Bronchial epithelial cell (primary cell): ENCODE measurements around the gene APP. TPM values are rescaled to one million over a fixed set of nuclear protein-coding genes. Genes with fewer than 3 reads are reported as not detected.
A peak's percentile ranks its signal among the peaks of the same experiment; 100 is the strongest.
"Not testable (repeated sequence)": the region's sequence is repeated elsewhere in the genome, so short reads cannot be mapped to it uniquely, and the experiment has no call there.

ENCODE experiments used
- DNase-seq: peaks from one replicate; pipeline ENCODE4 v3.0.0-alpha.2; 2010; ENCODE audit warnings: low read depth
- FAIRE-seq: peaks from 2 replicates; lab custom pipeline; 2011; peaks lifted over from hg19 to GRCh38; lab: Jason Lieb, UNC
- H3K27me3 ChIP-seq: 2 replicates; pipeline ENCODE4 v1.5.1; 2011; ENCODE audit warnings: low read length; ENCODE audit not compliant: control insufficient read depth, insufficient read depth
- H3K36me3 ChIP-seq: 2 replicates; pipeline ENCODE4 v1.5.1; 2011; ENCODE audit warnings: low read length; ENCODE audit not compliant: control insufficient read depth, insufficient read depth
- H3K4me3 ChIP-seq: 2 replicates; pipeline ENCODE4 v1.5.1; 2011; ENCODE audit warnings: mild to moderate bottlenecking, low read depth, low read length, control low read depth
- total RNA-seq: library from RNA; depleted of rRNA; stranded (reverse); fragments of >200 nt; gene quantifications from 2 replicates; pipeline ENCODE4 v1.2.1, GENCODE V29; 2014
- TF ChIP-seq, protein P1 (sequence below): IDR thresholded peaks from 2 replicates; pipeline ENCODE4 v1.5.1; 2011; ENCODE audit warnings: mild to moderate bottlenecking, moderate library complexity, low read length, control low read depth, inconsistent platforms; ENCODE audit not compliant: insufficient read depth, severe bottlenecking

The APP gene
- total RNA-seq, 1 donor from 2014 or later = 745 TPM

- no peak for FAIRE-seq
- TF ChIP-seq, protein P1, sequence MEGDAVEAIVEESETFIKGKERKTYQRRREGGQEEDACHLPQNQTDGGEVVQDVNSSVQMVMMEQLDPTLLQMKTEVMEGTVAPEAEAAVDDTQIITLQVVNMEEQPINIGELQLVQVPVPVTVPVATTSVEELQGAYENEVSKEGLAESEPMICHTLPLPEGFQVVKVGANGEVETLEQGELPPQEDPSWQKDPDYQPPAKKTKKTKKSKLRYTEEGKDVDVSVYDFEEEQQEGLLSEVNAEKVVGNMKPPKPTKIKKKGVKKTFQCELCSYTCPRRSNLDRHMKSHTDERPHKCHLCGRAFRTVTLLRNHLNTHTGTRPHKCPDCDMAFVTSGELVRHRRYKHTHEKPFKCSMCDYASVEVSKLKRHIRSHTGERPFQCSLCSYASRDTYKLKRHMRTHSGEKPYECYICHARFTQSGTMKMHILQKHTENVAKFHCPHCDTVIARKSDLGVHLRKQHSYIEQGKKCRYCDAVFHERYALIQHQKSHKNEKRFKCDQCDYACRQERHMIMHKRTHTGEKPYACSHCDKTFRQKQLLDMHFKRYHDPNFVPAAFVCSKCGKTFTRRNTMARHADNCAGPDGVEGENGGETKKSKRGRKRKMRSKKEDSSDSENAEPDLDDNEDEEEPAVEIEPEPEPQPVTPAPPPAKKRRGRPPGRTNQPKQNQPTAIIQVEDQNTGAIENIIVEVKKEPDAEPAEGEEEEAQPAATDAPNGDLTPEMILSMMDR = no peak
Measured at GRCh38 chr21:26013970-26014369, 156.6 kb downstream of the APP start.

GRCh38 chr21:26012482-26012881, 158.1 kb downstream of the APP start:
- not testable (repeated sequence) for FAIRE-seq, H3K27me3 ChIP-seq, H3K4me3 ChIP-seq, H3K36me3 ChIP-seq
- DNase-seq = peak; percentile 25

More at GRCh38 chr21:26013970-26014369, 156.6 kb downstream of the APP start:
- no peak for DNase-seq
- no peak overlapping the region for H3K4me3 ChIP-seq
- H3K27me3 ChIP-seq = no peaks in the 10 kb centered on the region
- peaks cover 2% of the 10 kb centered on the region for H3K36me3 ChIP-seq

GRCh38 chr21:26011292-26011940, 159.2 kb downstream of the APP start:
- no peak for DNase-seq
- Histone ChIP-seq H3K4me3 (no peak overlapping the region), H3K27me3 (no peaks in the 10 kb centered on the region), H3K36me3 (peaks cover 2% of the 10 kb centered on the region)
- FAIRE-seq = no peak
- TF ChIP-seq, protein P1 = no peak

DNA sequence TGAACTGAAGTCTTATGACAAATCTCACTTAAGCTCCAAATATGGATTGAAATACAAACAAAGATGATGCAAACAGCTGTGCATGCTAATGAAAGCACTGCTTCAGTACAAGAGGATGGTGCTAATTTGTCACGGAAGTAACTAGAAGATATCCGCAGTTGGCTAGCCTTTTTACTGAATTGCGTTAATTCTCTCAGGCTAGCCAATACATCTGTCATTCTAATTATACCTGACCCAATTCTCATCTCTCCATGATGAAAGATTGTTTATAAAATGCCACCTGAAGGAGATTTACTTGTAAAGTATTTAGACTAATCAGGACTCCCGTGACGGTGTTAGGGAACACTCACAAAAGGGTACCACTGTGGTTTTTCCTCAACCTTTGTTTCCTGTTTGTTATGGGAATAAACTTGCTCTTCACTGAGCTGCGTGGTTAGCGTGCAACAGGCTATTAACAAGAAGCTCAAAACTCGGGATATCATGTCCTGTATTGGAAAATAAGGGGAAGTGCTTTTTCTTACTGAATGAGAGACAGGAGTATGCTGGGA, 162.5 kb downstream of the APP start:
- TF ChIP-seq, protein P1 = no peak
- FAIRE-seq = no peak
- no peak overlapping the region for H3K4me3 ChIP-seq

DNA sequence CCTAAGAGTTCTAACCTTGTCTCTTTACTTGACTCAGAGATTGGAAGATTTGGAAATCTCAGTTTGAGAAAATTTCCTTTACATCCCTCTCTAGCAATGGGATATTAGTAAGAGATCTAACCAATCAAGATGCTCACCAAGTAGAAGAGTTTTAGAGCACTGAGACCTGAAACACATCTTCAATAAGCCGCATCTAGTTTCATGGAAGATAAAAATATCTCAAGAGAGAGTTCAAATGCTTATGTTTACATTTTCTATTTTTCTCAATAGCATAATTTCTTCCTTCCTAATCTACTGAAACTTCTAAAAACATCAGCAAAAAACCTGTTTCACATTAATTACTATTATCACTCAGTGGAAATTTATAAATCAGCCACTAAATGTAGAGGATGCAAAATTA, 165.1 kb downstream of the APP start:
- no peaks in the 10 kb centered on the region for H3K27me3 ChIP-seq
- peaks cover 5% of the 10 kb centered on the region for H3K36me3 ChIP-seq
- no peak overlapping the region for H3K4me3 ChIP-seq
- FAIRE-seq = no peak
- TF ChIP-seq, protein P1 = no peak
- no peak for DNase-seq

More for the DNA sequence above, 162.5 kb downstream of the APP start:
- Histone ChIP-seq H3K36me3 (peaks cover 2% of the 10 kb centered on the region), H3K27me3 (no peaks in the 10 kb centered on the region)
- peak; percentile 40 for DNase-seq

- Histone ChIP-seq H3K36me3 (peaks cover 7% of the 10 kb centered on the region), H3K4me3 (no peak overlapping the region), H3K27me3 (no peaks in the 10 kb centered on the region)
- no peak for FAIRE-seq
- no peak for DNase-seq
- TF ChIP-seq, protein P1 = no peak
Measured at GRCh38 chr21:26003404-26003803, 167.2 kb downstream of the APP start.
